Liver (tissue), 3 donors: ENCODE measurements around the gene ZER1.

ENCODE experiments used
- CTCF ChIP-seq: fragments of 150-350 bp; IDR thresholded peaks from 2 replicates; pipeline ENCODE4 v1.5.1; 2017; ENCODE audit warnings: improper control_type of control experiment, low read depth, low read length; ENCODE audit not compliant: missing input control
- JUND ChIP-seq, 2 donors: IDR thresholded peaks; 2 replicates each; pipeline ENCODE4 v1.6.1; 2016; ENCODE audit warnings: antibody characterized with exemption in 2 of 2
- MAX ChIP-seq: IDR thresholded peaks from 2 replicates; pipeline ENCODE4 v1.6.1; 2016; ENCODE audit warnings: antibody characterized with exemption
- TAF1 ChIP-seq: conservative IDR thresholded peaks from 2 replicates; pipeline ENCODE4 v1.6.1; 2016; ENCODE audit warnings: antibody characterized with exemption, mild to moderate bottlenecking
- ZBTB33 ChIP-seq: IDR thresholded peaks from 2 replicates; pipeline ENCODE4 v1.6.1; 2016; ENCODE audit warnings: antibody characterized with exemption
- donor health status: healthy.
- donor health status: healthy.

DNA sequence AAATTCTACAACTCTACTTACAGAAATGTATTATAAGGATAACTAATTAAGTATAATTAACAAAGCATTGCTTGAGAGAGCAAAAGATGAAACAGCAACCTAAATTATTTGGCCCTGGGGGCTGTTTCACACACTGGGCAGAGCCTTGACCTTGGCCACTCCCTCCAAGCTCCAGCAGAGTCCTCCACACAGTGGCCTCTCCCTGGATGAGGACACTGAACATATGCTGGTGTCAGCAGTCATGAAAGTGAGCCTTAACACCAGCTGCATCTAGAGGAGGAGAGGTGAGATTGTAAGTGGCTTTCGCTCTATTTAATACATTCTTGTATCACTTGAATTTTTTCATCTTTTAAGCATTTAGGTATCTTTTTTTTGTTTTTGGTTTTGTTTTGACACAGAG, 24.5 kb downstream of the ZER1 start:
- TF ChIP-seq CTCF: no peak
- TF ChIP-seq MAX: no peak
- TF ChIP-seq JUND (IDR thresholded peaks at IDR 0.05): no peak
- TF ChIP-seq ZBTB33: no peak
- TF ChIP-seq TAF1: no peak
